Measurements from ENCODE around the gene WDR59.

WDR59 gene

DNA sequence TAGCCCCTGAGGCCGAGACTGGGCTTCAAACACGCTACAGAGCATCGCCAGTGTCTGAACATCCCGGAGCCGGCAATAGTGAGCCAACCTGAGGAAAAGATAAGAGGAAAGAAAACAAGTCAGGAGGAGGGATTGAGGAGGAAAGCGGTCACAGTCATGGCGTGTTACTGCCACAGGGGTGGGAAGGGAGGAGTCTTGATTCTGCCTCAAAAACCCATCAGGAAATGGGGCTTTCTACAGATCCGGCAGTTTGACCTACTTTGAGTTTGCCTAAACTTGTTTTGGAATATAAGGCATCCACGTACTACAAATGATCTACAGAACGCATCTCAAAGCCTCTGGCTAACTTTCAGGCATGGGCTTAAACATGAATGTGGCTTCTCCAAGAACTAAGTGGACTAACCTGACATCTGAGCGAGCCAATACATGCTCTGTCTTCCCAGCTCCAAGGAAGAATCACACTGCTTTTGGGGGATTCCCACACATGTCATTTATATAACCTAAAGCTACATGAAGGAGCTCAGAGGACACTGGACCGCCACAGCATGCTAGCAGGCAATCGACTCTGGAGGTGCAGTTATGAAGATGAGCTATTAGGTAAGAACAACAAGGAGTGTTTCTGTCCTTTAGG lies 96.6 kb downstream of the WDR59 start:
- ChIA-PET POLR2A (interaction anchor here (0.7 kb wide), 1 partner anchor 211 kb away, joined by 3 read pairs; no protein-coding TSS in a partner anchor), CTCF (interaction anchor here (1.8 to 3.2 kb wide), 2 partner anchors 25 to 223 kb away, joined by 6 to 14 read pairs; no protein-coding TSS in a partner anchor)
- TF ChIP-seq, protein P1, sequence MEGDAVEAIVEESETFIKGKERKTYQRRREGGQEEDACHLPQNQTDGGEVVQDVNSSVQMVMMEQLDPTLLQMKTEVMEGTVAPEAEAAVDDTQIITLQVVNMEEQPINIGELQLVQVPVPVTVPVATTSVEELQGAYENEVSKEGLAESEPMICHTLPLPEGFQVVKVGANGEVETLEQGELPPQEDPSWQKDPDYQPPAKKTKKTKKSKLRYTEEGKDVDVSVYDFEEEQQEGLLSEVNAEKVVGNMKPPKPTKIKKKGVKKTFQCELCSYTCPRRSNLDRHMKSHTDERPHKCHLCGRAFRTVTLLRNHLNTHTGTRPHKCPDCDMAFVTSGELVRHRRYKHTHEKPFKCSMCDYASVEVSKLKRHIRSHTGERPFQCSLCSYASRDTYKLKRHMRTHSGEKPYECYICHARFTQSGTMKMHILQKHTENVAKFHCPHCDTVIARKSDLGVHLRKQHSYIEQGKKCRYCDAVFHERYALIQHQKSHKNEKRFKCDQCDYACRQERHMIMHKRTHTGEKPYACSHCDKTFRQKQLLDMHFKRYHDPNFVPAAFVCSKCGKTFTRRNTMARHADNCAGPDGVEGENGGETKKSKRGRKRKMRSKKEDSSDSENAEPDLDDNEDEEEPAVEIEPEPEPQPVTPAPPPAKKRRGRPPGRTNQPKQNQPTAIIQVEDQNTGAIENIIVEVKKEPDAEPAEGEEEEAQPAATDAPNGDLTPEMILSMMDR (IDR thresholded peaks at IDR 0.05; ENCODE audit: control extremely low read depth, extremely low read depth, low read depth, missing control alignments): no peak
- no peak for DNase-seq (ENCODE audit: extremely low spot score)

DNA sequence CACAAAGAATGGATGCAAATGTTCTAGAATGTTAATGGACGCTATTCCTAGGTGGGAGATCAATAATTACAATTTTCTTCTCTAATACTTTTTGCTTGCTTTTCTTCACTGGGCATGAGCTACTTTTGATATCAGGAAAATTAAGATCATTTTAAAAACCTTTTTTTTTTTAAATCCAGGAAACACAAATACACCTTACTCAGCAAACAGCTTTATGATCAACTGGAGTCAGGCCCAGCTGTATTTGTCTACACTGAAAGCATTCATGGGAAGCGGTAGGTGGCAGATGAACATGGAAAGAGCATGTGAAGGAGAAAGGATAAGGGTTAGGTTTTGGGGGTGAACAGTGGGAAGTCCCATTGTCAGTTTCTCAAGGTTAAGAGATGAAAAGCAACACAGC lies 97.8 kb downstream of the WDR59 start:
- CTCF ChIA-PET: interaction anchor here (3.2 kb wide), 1 partner anchor 24 kb away, joined by 14 read pairs; no protein-coding TSS in a partner anchor
- POLR2A ChIA-PET: no interaction called here
- TF ChIP-seq, protein P1 (IDR thresholded peaks at IDR 0.05; ENCODE audit: control extremely low read depth, extremely low read depth, low read depth, missing control alignments): no peak
- no peak for DNase-seq (ENCODE audit: extremely low spot score)

GRCh38 chr16:74877706-74878105 lies 107.2 kb downstream of the WDR59 start:
- POLR2A ChIA-PET: no interaction called here
- TF ChIP-seq, protein P1 (IDR thresholded peaks at IDR 0.05; ENCODE audit: control extremely low read depth, extremely low read depth, low read depth, missing control alignments): no peak
- CTCF ChIA-PET: interaction anchor here (0.8 to 2.6 kb wide), 3 partner anchors 15 to 48 kb away, joined by 3 to 17 read pairs (median 3); no protein-coding TSS in a partner anchor
- DNase-seq (ENCODE audit: extremely low spot score): no peak

DNA sequence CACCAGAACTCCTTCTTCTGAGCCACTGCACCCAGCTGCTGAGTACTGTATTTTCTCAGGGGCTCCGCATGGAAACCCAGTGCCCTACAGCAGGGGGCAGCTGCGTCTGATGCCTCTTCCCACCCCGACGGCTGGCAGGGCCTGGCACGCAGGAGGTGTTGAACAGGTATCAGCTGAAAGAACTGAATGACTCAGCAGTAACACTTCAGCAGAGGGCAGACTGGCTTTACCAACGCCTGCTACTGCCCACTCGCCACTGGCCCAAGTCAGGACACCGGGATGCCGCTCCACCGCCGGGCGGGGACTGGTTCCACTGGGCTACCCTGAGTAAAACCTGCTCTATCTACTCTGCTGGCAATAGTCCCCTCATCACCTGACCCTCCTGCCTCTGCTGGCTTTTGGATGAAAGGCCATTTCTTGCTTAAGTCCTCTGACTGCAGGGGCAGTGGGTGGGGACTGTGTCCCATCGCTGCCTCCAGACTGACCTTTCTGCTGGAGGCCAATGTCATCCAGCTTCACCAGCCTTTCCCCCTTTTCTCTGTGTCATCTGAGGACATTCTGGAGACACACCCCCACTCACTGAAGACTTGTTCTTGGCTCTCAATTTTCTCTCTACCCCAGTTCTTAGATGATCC lies 109.9 kb downstream of the WDR59 start:
- ChIA-PET POLR2A (no interaction called here), CTCF (interaction anchor here (1.4 kb wide), 1 partner anchor 12 kb away, joined by 4 read pairs; no protein-coding TSS in a partner anchor)

GRCh38 chr16:74874123-74874522 lies 110.8 kb downstream of the WDR59 start:
- ChIA-PET CTCF (interaction anchor here (1.5 to 4.2 kb wide), 2 partner anchors 11 to 61 kb away, joined by 4 to 42 read pairs; no protein-coding TSS in a partner anchor), POLR2A (no interaction called here)
- TF ChIP-seq, protein P1 (IDR thresholded peaks at IDR 0.05; ENCODE audit: control extremely low read depth, extremely low read depth, low read depth, missing control alignments): no peak
- DNase-seq (ENCODE audit: extremely low spot score): no peak

More for the DNA sequence above, 109.9 kb downstream of the WDR59 start:
- TF ChIP-seq, protein P1 (IDR thresholded peaks at IDR 0.05; ENCODE audit: control extremely low read depth, extremely low read depth, low read depth, missing control alignments): no peak
- DNase-seq (ENCODE audit: extremely low spot score): no peak

DNA sequence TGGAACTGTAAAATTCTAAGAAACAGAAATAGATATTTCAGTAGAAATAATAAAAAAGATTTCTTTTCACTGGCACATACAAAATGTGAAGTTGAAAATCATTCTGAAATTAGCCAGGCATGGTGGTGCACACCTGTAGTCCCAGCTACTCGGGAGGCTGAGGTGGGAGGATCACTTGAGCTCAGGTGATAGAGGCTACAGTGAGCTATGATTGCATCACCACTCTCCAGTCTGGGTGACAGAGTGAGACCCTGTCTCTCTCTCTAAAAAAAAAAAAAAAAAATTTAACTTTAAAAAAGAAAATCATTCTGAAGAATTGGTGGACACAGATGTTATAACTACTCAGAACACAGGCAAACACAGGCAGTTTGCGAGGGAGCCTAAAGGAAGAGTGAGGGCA lies 112.6 kb downstream of the WDR59 start:
- TF ChIP-seq, protein P1 (IDR thresholded peaks at IDR 0.05; ENCODE audit: control extremely low read depth, extremely low read depth, low read depth, missing control alignments): no peak
- ChIA-PET CTCF (interaction anchor here (4.2 kb wide), 1 partner anchor 10 kb away, joined by 42 read pairs; no protein-coding TSS in a partner anchor), POLR2A (no interaction called here)
- DNase-seq (ENCODE audit: extremely low spot score): no peak

Measured in GM10248 (cell line).